ENCODE data around the gene ANKRD11. TPM values are rescaled to one million over a fixed set of nuclear protein-coding genes. Genes with fewer than 3 reads are reported as not detected.

Gene ANKRD11
- total RNA-seq, 1 experiment from 2014 or later: 116 TPM

GRCh38 chr16:89358030-89359005, 132.0 kb downstream of the ANKRD11 start:
- DNase-seq: no peak
- H3K36me3 ChIP-seq: peaks cover 19% of the 10 kb centered on the region
- peaks cover 40% of the 10 kb centered on the region for H3K4me1 ChIP-seq

DNA sequence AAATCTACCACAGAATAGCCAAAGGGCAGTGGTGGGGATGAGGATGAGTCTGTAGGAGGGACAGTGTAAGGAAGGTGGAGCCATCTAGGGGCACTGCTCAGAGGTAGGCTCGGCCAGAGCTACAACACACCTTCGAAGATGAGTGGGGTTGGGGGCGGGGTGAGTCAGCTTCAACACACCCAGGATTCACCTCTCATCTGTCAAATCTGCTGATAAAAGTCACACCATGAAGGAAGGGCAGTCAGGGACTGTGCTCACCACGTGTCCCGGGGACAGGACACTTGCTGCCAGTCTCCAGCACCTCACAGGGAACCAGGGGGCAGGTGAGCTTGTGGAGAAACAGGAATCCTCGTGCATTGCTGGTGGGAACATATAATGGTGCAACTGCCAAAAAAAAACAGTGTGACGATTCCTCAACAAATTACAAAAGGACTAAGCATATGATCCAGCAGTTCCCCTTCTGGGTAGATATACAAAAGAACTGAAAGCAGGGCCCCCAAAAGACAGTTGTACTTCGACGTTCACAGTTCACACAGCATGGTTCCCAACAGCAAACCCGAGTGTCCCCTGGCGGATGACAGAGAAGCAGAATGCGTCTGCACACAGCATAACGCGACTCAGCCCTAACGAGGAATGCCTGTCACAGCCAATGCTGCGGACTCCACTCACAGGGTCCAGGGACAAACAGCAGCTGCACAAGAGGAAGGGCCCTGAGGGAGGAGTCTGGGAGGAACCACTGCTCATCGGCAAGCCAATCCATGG, 133.1 kb downstream of the ANKRD11 start:
- Histone ChIP-seq H3K36me3 (peaks cover 19% of the 10 kb centered on the region), H3K4me1 (peaks cover 40% of the 10 kb centered on the region), H3K27me3 (no peaks in the 10 kb centered on the region), H3K27ac (0 out of 2 replicates have a peak overlapping the region, but pooled peaks have one; percentile 2), H3K4me3 (no peak overlapping the region), H3K9me3 (replicated peaks) (no peaks in the 10 kb centered on the region)
- DNase-seq: peak; percentile 86 to 91

More at GRCh38 chr16:89358030-89359005, 132.0 kb downstream of the ANKRD11 start:
- Histone ChIP-seq H3K27ac (no peak overlapping the region), H3K9me3 (replicated peaks) (no peaks in the 10 kb centered on the region), H3K4me3 (no peak overlapping the region), H3K27me3 (no peaks in the 10 kb centered on the region)

GRCh38 chr16:89355686-89356085, 134.7 kb downstream of the ANKRD11 start:
- H3K27me3 ChIP-seq: no peaks in the 10 kb centered on the region
- H3K4me3 ChIP-seq: no peak overlapping the region
- no peak for DNase-seq
- peaks cover 37% of the 10 kb centered on the region for H3K4me1 ChIP-seq
- no peaks in the 10 kb centered on the region for H3K9me3 ChIP-seq (replicated peaks)
- H3K36me3 ChIP-seq: peaks cover 19% of the 10 kb centered on the region
- H3K27ac ChIP-seq: no peak overlapping the region

GRCh38 chr16:89355007-89355406, 135.4 kb downstream of the ANKRD11 start:
- peaks cover 31% of the 10 kb centered on the region for H3K4me1 ChIP-seq

GRCh38 chr16:89354325-89354724, 136.0 kb downstream of the ANKRD11 start:
- H3K9me3 ChIP-seq (replicated peaks): no peaks in the 10 kb centered on the region
- H3K27me3 ChIP-seq: no peaks in the 10 kb centered on the region
- H3K4me3 ChIP-seq: no peak overlapping the region
- H3K36me3 ChIP-seq: peaks cover 13% of the 10 kb centered on the region
- no peak overlapping the region for H3K27ac ChIP-seq
- DNase-seq: no peak
- H3K4me1 ChIP-seq: peaks cover 25% of the 10 kb centered on the region

More at GRCh38 chr16:89355007-89355406, 135.4 kb downstream of the ANKRD11 start:
- Histone ChIP-seq H3K27ac (no peak overlapping the region), H3K36me3 (peaks cover 13% of the 10 kb centered on the region), H3K4me3 (no peak overlapping the region), H3K9me3 (replicated peaks) (no peaks in the 10 kb centered on the region), H3K27me3 (no peaks in the 10 kb centered on the region)
- no peak for DNase-seq

DNA sequence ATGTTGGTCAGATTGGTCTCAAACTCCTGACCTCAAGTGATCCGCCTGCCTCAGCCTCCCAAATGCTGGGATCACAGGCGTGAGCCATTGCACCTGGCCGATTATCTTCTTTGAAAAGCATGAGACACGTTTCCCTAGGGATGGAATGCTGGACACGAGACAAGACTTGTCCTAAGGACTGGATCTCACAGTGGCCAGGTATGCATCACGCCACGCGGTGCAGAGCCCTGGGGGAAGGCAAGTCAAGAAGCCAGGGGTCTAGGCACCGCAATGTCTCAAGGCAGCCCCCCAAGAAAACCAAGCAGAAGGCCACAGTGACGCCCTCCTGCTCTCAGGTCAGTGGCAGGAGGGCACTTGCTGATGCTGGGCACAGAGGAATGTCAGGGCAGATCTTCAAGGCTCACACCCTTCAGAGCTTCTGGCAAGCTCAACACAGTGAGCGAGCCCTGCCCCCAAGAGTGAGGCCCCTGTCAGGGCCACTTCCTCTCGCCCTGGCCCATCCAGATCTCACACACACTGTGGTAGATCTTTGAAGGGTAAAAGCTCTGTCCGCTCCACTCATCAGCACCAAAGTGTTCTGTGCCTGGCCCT, 138.2 kb downstream of the ANKRD11 start:
- no peaks in the 10 kb centered on the region for H3K27me3 ChIP-seq
- H3K4me1 ChIP-seq: peaks cover 5% of the 10 kb centered on the region
- H3K9me3 ChIP-seq (replicated peaks): no peaks in the 10 kb centered on the region
- peaks cover 10% of the 10 kb centered on the region for H3K36me3 ChIP-seq
- H3K4me3 ChIP-seq: no peak overlapping the region
- no peak for DNase-seq
- H3K27ac ChIP-seq: no peak overlapping the region

DNA sequence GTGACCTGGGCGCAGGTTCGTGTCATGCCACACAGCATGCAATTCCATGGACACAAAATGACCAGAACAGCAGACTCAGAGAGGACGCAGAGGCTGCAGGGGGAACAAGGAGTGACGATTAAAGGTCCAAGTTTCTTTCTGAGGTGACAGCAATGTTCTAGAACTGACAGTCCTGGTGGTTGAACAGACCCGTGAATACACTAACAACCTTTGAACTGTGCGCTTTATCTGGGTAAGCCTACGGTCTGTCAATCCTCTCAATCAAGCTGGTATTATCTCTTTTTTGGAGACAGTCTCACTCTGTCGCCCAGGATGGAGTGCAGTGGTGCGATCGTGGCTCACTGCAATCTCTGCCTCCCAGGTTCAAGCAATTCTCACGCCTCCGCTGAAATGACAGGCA, 138.7 kb downstream of the ANKRD11 start:
- no peak for DNase-seq
- Histone ChIP-seq H3K4me1 (no peaks in the 10 kb centered on the region), H3K9me3 (replicated peaks) (no peaks in the 10 kb centered on the region), H3K36me3 (peaks cover 10% of the 10 kb centered on the region), H3K4me3 (no peak overlapping the region), H3K27ac (no peak overlapping the region), H3K27me3 (no peaks in the 10 kb centered on the region)

DNA sequence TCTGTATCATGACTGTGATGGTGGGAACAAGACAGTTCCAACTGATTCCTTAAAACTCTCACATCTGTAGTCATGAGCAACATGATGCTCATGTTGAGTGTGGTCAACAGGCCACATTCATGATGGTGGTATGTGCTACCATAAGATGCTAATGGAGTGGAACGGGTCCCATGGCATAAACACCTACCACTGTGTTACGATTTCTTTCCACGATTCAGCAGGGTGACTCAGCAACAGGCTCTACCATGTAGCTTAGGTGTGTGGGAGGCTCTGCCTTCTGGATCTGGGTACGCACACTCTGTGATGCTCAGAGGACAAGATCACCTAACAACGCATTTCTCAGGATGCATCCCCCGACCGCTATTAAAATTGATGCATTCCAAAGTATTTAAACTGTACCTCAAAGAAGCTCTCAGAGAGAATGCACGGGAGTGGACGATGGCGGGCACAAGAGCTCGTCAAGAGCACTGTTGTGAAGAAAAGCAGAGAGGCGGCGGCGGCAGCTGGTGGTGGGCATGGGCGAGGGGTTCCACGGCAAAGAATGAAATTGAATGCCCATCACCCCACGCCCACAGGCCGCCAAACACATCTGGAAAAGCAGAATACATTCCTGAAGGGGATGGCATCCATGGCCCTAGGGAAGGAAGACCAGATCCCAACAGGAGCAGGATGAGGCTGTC, 139.5 kb downstream of the ANKRD11 start:
- DNase-seq: no peak
- H3K36me3 ChIP-seq: peaks cover 6% of the 10 kb centered on the region
- peaks cover 4% of the 10 kb centered on the region for H3K4me1 ChIP-seq
- H3K27me3 ChIP-seq: no peaks in the 10 kb centered on the region
- H3K4me3 ChIP-seq: no peak overlapping the region
- H3K27ac ChIP-seq: no peak overlapping the region
- no peaks in the 10 kb centered on the region for H3K9me3 ChIP-seq (replicated peaks)

GRCh38 chr16:89349947-89350633, 140.3 kb downstream of the ANKRD11 start:
- Histone ChIP-seq H3K36me3 (peaks cover 6% of the 10 kb centered on the region), H3K4me1 (peaks cover 12% of the 10 kb centered on the region), H3K27ac (no peak overlapping the region), H3K9me3 (replicated peaks) (no peaks in the 10 kb centered on the region), H3K4me3 (no peak overlapping the region), H3K27me3 (no peaks in the 10 kb centered on the region)
- no peak for DNase-seq

- Histone ChIP-seq H3K9me3 (replicated peaks) (no peaks in the 10 kb centered on the region), H3K27ac (no peak overlapping the region), H3K27me3 (no peaks in the 10 kb centered on the region), H3K36me3 (peaks cover 8% of the 10 kb centered on the region), H3K4me1 (peaks cover 29% of the 10 kb centered on the region), H3K4me3 (no peak overlapping the region)
- no peak for DNase-seq
These were observed 142.6 kb downstream of the ANKRD11 start for GRCh38 chr16:89347807-89348206.

DNA sequence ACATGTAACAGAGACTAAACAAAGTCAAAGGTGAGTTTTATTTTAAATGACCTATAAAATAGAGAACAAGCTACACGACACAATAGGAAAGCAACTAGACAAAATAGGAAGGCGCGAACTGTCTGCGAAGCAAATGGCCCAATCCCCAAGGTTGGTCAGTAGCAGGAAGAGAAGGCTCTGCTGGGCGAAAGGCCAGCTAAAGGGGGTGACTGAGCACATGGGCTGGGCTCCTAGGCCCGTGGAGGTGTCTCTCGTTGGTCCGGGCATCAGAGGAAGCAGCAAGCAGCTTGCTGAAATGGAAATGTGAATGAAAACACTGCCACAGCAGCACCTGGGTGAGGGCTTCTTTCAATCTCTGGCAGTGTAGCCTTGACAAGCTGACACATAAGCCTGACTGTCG, 143.5 kb downstream of the ANKRD11 start:
- H3K36me3 ChIP-seq: peaks cover 9% of the 10 kb centered on the region
- DNase-seq: no peak
- H3K9me3 ChIP-seq (replicated peaks): no peaks in the 10 kb centered on the region
- no peaks in the 10 kb centered on the region for H3K27me3 ChIP-seq
- H3K4me1 ChIP-seq: peaks cover 35% of the 10 kb centered on the region
- no peak overlapping the region for H3K27ac ChIP-seq
- H3K4me3 ChIP-seq: no peak overlapping the region

- no peak overlapping the region for H3K4me3 ChIP-seq
- H3K27me3 ChIP-seq: no peaks in the 10 kb centered on the region
- H3K9me3 ChIP-seq (replicated peaks): no peaks in the 10 kb centered on the region
- peak overlapping the region; percentile 97 for H3K27ac ChIP-seq
- peaks cover 35% of the 10 kb centered on the region for H3K4me1 ChIP-seq
- H3K36me3 ChIP-seq: peaks cover 4% of the 10 kb centered on the region
- no peak for DNase-seq
These were observed 144.7 kb downstream of the ANKRD11 start for GRCh38 chr16:89345642-89346150.

DNA sequence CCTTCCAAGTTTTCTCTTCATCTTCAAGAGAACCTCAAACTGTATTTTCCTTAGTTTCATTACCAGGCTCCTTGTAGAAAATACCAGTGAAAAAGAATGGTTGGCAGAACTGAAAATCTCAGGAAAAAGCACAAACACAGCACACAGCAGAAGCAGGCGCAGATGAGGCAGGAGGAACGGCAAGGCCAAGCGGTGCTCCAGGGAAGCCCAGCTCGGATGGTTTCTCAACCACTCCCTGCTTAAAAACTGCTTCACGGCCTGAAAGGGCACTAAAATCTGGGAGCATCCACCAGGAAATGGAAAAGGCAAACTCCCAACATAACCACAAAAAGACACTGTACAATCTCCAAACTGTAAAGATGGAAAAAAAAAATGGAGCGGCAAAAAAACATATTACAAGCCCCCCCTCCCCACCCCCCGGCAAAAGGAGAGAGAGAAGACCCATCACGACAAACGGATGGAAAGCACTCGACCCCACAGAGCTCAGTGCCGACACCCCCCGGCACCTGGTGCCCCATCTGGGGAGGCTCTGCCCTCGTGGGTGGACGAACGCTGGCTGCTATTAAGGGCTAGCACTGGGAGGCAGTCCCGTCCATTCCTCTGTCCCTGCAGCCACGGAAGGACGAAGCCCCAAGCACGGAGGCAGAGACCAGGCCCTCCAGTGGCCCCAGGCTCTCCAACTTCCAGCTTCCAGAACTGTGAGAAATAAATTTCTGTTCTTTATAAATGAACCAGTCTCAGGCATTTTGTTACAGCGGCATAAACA, 145.3 kb downstream of the ANKRD11 start:
- peak overlapping the region; percentile 97 for H3K27ac ChIP-seq
- H3K4me1 ChIP-seq: peaks cover 35% of the 10 kb centered on the region
- H3K36me3 ChIP-seq: peaks cover 5% of the 10 kb centered on the region; the same call in 1 of the 2 replicates
- peak; percentile 54 to 66 for DNase-seq
- no peaks in the 10 kb centered on the region for H3K9me3 ChIP-seq (replicated peaks)
- H3K4me3 ChIP-seq: peak overlapping the region; percentile 37; the same call in 1 of the 2 replicates
- H3K27me3 ChIP-seq: no peaks in the 10 kb centered on the region

All from SJCRH30 (cell line).